Epithelial cell of proximal tubule (primary cell): ENCODE data around the gene B4GALNT3. TPM values are rescaled to one million over a fixed set of nuclear protein-coding genes. Genes with fewer than 3 reads are reported as not detected.

ENCODE experiments used
- DNase-seq: peaks from one replicate; pipeline ENCODE4 v3.0.0-alpha.2; 2011; ENCODE audit warnings: low read depth
- H3K4me3 ChIP-seq: 2 replicates; pipeline ENCODE4 v1.5.1; 2011; ENCODE audit warnings: low read depth, mild to moderate bottlenecking, low read length
- total RNA-seq: library from RNA; depleted of rRNA; stranded (reverse); fragments of >200 nt; gene quantifications from 2 replicates; pipeline ENCODE4 v1.2.3, GENCODE V29; 2015
- TF ChIP-seq, protein P1 (sequence below): conservative IDR thresholded peaks from 2 replicates; pipeline ENCODE4 v1.5.1; 2012; ENCODE audit warnings: low read depth, mild to moderate bottlenecking, low read length

B4GALNT3 gene
- total RNA-seq, 1 donor from 2014 or later, result 7.1 TPM

DNA sequence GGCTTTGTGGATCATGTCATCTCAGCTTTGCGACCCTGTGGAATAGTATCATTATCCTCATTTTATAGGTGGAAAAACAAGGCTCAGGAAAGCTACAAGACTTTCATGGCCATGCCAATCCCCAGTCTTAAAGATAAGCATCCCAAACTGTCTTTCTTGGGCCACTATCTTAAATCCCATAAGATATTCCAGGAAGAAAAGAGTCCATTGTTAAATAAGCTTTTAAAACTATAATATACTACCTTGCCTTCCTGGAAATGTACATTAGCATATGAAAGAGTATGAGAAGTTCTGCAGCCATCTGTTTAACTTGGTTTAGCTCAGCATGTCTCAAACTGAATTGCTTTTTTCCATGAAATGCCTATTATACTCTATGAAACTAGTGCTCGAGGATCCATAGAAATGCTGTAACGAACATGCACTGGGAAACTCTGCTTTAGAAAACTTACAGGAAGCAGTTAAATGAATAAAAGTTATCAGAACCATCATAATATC lies 77.1 kb downstream of the B4GALNT3 start:
- no peak overlapping the region for H3K4me3 ChIP-seq
- DNase-seq, result no peak
- TF ChIP-seq, protein P1, sequence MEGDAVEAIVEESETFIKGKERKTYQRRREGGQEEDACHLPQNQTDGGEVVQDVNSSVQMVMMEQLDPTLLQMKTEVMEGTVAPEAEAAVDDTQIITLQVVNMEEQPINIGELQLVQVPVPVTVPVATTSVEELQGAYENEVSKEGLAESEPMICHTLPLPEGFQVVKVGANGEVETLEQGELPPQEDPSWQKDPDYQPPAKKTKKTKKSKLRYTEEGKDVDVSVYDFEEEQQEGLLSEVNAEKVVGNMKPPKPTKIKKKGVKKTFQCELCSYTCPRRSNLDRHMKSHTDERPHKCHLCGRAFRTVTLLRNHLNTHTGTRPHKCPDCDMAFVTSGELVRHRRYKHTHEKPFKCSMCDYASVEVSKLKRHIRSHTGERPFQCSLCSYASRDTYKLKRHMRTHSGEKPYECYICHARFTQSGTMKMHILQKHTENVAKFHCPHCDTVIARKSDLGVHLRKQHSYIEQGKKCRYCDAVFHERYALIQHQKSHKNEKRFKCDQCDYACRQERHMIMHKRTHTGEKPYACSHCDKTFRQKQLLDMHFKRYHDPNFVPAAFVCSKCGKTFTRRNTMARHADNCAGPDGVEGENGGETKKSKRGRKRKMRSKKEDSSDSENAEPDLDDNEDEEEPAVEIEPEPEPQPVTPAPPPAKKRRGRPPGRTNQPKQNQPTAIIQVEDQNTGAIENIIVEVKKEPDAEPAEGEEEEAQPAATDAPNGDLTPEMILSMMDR, result no peak

DNA sequence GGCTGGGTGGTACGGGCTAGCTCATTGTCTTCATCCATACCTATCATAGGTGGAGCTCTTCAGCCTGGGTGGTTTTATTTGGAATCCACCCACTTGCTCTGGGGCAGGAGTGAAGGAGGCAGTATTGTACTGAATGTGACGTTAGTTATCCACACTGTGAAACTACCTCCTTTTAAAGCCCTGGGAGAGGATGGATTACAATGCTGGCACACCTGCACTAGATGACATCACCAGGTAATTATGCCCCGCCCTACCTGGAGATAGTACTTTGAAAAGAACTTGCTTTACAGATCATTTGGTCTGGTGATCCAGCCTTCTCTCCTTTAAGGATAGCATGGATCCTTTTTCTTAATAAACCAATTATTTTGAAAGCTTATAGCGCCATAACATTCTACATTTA lies 78.0 kb downstream of the B4GALNT3 start:
- no peak overlapping the region for H3K4me3 ChIP-seq
- TF ChIP-seq, protein P1, result no peak
- DNase-seq, result no peak

DNA sequence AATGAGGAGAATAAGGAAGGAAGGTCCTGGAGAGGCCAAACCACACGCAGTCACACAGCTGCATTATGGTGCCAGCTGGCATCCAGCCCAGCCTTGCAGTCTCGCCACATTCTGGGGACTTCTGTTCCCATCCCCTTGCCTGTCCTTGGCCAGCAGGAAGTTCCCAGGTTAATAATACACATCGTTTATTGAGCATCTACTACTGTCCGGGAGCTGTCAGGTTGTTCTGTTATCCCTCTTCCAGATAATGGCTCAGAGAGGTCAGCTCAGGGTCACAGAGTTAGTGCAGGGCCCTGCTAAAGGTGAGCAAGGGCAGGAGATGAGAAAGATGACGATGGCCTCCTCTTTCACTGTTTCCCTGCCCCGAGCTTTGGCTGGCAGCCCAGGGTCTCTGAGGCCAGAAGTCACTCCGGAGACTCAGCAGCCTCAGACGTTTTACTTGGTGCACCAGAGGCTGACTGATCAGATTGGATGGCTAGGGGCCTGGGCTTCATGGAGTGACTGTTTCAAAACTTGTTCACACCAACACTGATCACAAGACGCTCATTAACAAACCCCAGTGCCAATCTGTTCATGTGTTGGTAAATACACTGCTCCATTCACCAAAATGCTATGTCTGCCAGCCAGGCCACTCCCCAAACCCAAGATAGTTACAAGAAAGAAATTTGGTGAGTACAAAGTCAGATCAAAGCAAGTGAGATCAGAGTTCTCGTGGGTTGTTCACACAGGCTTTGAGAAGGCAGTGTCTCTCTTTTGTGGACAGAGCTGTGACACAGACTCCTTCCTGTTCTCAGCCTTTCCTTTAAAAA lies 79.2 kb downstream of the B4GALNT3 start:
- DNase-seq, result peak; percentile 47
- TF ChIP-seq, protein P1, result no peak
- no peak overlapping the region for H3K4me3 ChIP-seq

DNA sequence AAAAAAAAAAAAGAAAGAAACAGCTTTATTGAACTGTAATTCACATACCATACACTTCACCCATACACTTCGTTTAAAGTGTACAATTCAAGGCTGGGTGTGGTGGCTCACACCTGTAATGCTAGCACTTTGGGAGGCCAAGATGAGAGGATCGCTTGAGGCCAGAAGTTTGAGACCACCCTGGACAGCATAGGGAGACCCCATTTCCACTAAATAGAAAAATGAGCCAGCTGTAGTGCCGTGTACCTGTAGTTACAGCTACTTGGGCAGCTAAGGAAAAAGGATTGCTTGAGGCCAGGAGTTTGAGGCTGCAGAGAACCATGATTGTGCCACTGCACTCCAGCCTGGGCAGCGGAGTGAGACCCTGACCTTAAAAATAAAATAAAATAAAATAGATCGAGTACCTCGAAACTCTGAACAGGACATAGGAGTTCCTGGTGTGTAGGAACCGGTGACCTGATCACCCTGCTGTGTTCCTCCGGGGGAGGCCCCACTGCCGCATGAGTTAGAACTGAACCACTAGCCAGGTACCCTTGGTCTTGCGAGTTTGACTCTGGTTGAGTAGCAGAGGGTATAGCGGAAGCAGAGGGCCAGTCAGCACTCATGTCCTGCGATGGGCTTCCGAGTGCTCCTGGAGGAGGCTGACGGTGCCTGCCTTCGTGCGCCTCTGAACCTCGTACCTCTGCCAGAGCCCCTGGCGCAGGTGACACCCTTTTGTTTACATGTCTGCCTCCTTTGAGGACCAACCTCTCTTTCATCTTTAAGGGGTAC lies 80.0 kb downstream of the B4GALNT3 start:
- H3K4me3 ChIP-seq, result no peak overlapping the region
- no peak for DNase-seq
- TF ChIP-seq, protein P1, result no peak

DNA sequence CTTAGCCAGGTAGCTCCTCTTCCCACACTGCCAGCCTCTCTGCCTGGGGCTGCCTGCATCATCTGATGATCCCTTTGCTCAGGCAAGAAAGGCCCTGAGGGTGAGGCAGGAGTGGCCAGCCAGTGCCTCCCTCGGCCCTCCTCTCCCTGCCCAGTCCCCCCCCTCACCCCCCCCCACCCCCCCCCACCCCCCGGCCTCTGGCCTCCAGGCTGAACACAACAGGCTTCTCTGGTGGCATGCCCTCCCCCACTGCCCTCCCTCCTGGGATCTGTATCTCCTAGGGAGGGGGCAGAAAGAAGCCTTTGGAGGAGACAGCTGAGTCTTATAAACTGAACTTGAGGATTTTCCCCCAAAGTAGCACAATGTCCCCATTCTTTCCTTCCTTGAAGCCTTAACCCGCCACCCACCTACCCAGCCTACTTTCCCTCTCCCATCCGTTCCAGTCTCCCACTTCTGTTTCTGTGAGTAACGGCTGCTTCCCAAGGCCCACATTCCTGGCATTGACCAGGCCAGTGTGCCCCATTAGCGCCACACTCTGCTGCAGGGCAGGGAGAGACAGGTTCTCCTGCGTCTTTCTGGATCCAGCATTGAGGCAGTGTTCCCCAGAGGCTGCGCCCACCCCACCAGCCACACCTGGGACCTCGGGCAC lies 82.1 kb downstream of the B4GALNT3 start:
- TF ChIP-seq, protein P1, result no peak
- DNase-seq, result no peak
- H3K4me3 ChIP-seq, result no peak overlapping the region

DNA sequence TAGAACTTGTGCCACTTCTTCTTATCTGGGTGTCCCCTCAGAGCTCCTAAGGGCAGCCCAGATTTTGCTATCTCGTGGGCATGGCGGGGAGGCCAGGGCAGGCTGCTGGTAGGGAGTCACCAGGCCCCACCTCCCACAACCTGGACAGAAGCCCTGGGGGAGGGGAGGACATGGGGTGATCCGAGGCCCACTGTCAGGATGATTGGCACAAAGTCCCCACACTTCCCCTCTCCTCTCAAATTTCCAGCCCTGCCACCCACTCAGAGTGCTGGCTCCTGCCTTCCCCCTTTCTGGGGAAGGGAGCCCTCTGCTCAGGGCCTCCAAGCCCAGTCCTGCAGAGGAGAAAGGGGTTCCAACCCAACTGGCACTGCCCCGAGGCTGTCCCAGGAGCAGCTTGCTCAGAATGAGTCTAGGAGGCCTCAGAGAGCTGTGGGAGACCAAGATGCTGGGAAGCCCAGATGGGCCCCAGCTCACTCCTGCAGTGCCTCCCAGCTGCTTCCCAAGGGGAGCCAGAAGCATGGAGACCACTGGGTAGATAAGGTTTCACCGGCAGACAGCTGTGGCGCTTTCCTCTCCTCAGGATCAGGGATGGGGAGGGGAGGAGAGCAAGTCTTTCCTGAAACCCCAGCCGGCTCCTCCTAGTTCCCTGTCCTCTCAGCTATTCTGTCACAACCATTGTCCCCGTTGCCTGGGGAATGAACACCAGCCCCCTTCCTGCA lies 82.8 kb downstream of the B4GALNT3 start:
- TF ChIP-seq, protein P1, result no peak
- DNase-seq, result no peak
- H3K4me3 ChIP-seq, result no peak overlapping the region
